GM12874 (cell line): ENCODE data around the gene ZNF217.

Source experiments
- TF ChIP-seq, protein P1 (sequence below): IDR thresholded peaks from 2 replicates; pipeline ENCODE4 v1.5.1; 2011; ENCODE audit warnings: low read depth, mild to moderate bottlenecking, control low read depth, low read length, moderate library complexity; ENCODE audit not compliant: insufficient read depth

Gene ZNF217

DNA sequence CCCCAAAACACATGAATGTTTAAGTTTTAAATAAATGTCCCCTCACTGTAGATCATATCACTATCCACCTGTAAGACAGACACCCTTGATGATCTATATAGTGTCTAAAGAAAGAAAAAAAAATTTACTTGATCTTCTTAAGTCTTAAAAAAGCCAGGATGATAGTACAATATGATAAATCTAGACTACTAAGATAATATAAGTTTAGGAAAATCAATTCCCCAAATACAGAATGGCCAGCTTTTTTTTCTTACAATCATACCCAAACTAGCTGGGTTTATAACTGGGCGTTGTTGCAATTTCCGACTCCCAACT is 14.4 kb downstream of the ZNF217 start:
- TF ChIP-seq, protein P1, sequence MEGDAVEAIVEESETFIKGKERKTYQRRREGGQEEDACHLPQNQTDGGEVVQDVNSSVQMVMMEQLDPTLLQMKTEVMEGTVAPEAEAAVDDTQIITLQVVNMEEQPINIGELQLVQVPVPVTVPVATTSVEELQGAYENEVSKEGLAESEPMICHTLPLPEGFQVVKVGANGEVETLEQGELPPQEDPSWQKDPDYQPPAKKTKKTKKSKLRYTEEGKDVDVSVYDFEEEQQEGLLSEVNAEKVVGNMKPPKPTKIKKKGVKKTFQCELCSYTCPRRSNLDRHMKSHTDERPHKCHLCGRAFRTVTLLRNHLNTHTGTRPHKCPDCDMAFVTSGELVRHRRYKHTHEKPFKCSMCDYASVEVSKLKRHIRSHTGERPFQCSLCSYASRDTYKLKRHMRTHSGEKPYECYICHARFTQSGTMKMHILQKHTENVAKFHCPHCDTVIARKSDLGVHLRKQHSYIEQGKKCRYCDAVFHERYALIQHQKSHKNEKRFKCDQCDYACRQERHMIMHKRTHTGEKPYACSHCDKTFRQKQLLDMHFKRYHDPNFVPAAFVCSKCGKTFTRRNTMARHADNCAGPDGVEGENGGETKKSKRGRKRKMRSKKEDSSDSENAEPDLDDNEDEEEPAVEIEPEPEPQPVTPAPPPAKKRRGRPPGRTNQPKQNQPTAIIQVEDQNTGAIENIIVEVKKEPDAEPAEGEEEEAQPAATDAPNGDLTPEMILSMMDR = no peak

DNA sequence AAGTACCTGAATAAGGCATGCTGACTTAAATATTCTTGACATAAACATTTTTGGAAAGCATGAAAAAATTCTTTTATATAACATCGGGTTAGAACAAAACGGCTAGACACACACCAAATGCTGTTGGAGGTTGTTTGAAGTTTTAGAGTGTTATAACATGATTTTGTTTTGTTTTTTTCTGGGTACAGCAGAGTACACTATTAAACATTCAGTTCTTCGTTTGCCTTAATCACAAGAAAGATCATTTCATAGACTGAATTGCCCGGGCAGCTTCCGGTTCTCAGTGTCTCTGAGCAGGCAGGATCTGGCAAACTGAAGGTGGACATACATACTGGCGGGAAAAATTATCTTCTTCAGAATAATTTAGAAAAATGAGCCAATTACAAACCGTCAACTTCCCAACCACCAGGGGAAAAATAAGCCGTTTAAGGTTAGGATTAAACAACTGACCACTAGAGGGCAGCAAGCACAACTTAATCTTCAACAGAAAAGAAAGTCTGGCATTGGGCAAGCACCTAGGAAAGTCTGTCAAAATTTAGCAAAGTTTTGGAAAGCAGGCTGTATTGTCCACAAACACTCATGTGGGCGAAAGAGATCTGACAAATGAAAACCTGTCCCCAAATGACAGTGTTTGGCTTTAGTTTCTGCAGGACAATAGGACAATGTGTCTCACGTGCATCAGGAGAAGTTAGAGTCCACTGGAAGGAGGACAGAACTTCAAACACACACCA is 15.0 kb downstream of the ZNF217 start:
- TF ChIP-seq, protein P1 = peak; percentile 61

DNA sequence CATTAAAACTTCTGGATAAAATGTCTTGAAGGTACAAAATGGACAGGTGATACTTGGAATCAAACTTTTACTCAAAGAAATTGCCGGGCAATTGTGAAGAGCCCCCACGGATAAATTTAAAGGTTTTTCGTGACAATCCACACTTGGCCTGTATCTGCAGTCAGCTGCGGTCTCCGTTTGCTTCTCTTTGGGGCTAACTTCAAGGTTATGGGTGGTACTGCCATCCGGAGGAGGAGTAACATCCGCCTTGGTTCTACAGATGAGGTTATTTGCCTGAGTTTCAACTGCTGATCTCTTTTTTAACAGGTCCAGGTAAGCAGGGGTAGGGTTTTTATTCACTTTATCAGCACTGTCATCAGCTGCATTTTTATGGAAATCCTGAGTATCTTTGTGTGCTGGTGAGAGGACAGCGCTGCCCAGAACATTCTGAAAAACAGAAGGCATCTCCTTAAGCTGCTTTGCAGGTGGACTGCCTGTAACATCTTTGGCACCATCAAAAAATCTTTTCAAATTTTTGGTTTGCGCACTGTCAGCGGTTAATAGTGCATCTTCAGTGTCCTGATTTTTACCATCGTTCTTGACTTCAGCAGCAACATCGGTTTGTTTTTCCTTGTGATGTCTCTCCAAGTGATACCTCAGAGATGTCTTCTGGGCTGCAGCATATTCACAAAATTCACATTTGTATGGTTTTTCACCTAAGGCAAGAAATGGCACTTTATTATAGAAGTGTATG is 16.9 kb downstream of the ZNF217 start:
- TF ChIP-seq, protein P1 = no peak

DNA sequence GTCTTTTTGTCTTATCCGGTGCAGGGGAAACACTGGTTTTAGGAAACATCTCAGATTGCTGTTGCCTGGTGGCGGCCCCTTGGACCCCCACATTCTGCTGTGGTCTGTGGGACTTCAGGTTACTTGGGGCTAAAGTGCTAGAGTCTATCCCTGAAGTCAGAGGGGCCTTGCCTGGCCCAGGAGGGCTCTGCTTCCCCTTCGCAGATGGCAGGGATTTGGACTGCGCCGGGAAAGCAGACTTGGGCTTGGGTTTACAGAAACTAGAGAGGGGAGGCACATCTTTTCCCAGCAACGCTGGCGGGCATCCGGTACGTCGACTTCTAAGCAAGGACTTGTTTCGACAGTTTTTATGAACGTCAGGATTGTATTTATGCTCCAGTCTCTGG is 17.5 kb downstream of the ZNF217 start:
- TF ChIP-seq, protein P1 = no peak

DNA sequence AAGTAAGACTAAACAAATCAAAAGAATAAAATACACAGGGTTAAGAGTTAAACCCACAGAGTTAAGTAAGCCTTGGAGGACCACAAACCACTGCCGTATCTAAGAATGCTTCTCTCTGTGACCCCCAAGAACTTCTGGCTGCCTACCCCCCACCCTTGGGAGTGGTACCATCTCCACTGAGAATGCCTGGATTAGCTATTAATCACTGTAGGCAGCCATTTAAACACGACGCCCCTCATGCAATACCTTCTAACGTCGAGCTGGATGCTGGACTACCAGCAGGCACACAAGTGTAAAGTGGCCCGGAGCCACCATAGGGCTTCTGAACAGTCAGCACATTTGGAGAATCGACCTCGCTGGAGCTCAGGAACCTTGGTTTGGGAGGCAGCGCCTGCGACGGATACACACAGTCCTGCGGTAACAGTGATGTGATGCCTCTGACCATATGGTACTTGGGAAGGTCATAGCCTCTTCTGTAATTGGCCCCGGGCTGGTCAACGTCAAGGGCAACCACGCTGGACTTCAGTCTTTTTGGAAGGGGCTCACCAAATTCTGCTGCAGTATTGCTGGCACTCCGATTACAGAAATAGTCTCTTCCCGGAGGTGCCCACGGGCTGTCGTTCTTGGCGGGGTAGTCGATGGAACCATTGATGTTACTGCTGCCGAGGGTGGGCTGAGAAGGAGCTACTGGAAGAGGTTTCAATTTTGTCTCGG is 18.0 kb downstream of the ZNF217 start:
- TF ChIP-seq, protein P1 = no peak

DNA sequence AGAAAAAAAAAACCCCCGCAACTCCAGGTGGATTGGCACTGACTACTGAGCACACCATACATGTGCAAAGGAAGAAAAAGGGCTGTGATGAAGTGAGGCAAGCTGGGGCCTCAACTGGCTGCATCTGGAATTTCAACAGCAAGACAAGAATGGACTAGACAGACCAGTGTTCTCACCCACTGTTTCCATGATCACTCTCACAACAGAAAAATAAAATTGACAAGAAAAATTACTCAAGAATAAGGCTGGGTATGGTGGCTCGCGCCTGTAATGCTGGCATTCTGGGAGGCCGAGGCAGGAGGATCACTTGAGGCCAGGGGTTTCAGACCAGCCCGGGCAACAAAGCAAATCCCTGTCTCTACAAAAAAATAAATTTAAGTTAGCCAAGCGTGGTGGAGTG is 18.8 kb downstream of the ZNF217 start:
- TF ChIP-seq, protein P1 = no peak

DNA sequence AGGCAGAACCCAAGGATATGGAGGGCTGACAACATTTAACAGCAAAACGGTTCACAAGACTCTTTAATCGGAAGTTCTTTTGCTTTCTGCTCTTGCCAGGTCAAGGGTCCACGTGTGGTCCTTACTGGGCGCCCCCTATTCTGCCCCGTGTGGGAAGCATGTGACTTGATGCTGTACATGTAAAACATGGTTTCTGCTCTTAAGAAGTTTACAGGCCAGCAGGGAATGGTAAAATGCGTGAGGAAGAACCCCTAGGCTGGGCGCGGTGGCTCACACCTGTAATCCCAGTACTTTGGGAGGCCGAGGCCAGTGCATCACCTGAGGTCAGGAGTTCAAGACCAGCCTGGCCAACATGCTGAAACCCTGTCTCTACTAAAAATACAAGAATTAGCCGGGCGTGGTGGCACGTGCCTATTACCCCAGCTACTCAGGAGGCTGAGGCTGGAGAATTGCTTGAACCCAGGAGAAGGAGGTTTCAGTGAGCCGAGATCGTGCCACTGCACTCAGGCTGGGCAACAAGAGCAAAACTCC is 19.3 kb downstream of the ZNF217 start:
- TF ChIP-seq, protein P1 = no peak
